ENCODE data around the gene UCN2. TPM values are rescaled to one million over a fixed set of nuclear protein-coding genes. Genes with fewer than 3 reads are reported as not detected.
A peak's percentile ranks its signal among the peaks of the same experiment; 100 is the strongest.
"Not testable (repeated sequence)": the region's sequence is repeated elsewhere in the genome, so short reads cannot be mapped to it uniquely, and the experiment has no call there.

Gene UCN2
- total RNA-seq, 2 donors from 2014 or later, result not detected

GRCh38 chr3:48548729-48549705, 14.6 kb downstream of the UCN2 start:
- intact Hi-C loops (cut with DNase I), result loop anchor here (2.0 to 10.0 kb wide), 3 partner anchors 84 to 274 kb away; no protein-coding TSS in a partner anchor
- DNase-seq (ENCODE audit: low spot score), result peak; percentile 96

- intact Hi-C loops (cut with DNase I), result loop anchor here (2.0 to 10.0 kb wide), 3 partner anchors 83 to 273 kb away; no protein-coding TSS in a partner anchor
- no peak for DNase-seq (ENCODE audit: low spot score)
Measured at GRCh38 chr3:48548126-48548525, 15.5 kb downstream of the UCN2 start.

- no peak for DNase-seq (ENCODE audit: low spot score)
- intact Hi-C loops (cut with DNase I), result loop anchor here (2.0 to 10.0 kb wide), 3 partner anchors 80 to 272 kb away; a partner anchor contains a TSS
Measured at GRCh38 chr3:48546203-48546829, 17.3 kb downstream of the UCN2 start.

GRCh38 chr3:48544141-48544540, 19.4 kb downstream of the UCN2 start:
- intact Hi-C loops (cut with DNase I), result loop anchor here (10.0 kb wide), 2 partner anchors 149 to 269 kb away; no protein-coding TSS in a partner anchor

GRCh38 chr3:48543271-48543866, 20.2 kb downstream of the UCN2 start:
- DNase-seq (ENCODE audit: low spot score), result no peak

More at GRCh38 chr3:48544141-48544540, 19.4 kb downstream of the UCN2 start:
- no peak for DNase-seq (ENCODE audit: low spot score)

GRCh38 chr3:48538451-48538850, 25.1 kb downstream of the UCN2 start:
- DNase-seq (ENCODE audit: low spot score), result no peak
- intact Hi-C loops (cut with DNase I), result no loop called here

More at GRCh38 chr3:48543271-48543866, 20.2 kb downstream of the UCN2 start:
- intact Hi-C loops (cut with DNase I), result loop anchor here (10.0 kb wide), 2 partner anchors 149 to 269 kb away; no protein-coding TSS in a partner anchor

GRCh38 chr3:48536785-48537184, 26.8 kb downstream of the UCN2 start:
- DNase-seq (ENCODE audit: low spot score), result no peak
- intact Hi-C loops (cut with DNase I), result no loop called here

GRCh38 chr3:48536116-48536515, 27.5 kb downstream of the UCN2 start:
- no peak for DNase-seq (ENCODE audit: low spot score)
- intact Hi-C loops (cut with DNase I), result no loop called here

GRCh38 chr3:48535578-48535977, 28.0 kb downstream of the UCN2 start:
- no peak for DNase-seq (ENCODE audit: low spot score)
- intact Hi-C loops (cut with DNase I), result no loop called here

- DNase-seq (ENCODE audit: low spot score), result no peak
- intact Hi-C loops (cut with DNase I), result no loop called here
Measured at GRCh38 chr3:48532977-48533337, 30.6 kb downstream of the UCN2 start.

GRCh38 chr3:48532271-48532976, 31.2 kb downstream of the UCN2 start:
- no peak for DNase-seq (ENCODE audit: low spot score)
- intact Hi-C loops (cut with DNase I), result no loop called here

- DNase-seq (ENCODE audit: low spot score); intact Hi-C loops (cut with DNase I): not testable (repeated sequence)
Measured at GRCh38 chr3:48530701-48531100, 32.9 kb downstream of the UCN2 start.

GRCh38 chr3:48528754-48529153, 34.8 kb downstream of the UCN2 start:
- intact Hi-C loops (cut with DNase I), result no loop called here
- no peak for DNase-seq (ENCODE audit: low spot score)

GRCh38 chr3:48528048-48528447, 35.5 kb downstream of the UCN2 start:
- no peak for DNase-seq (ENCODE audit: low spot score)
- intact Hi-C loops (cut with DNase I), result no loop called here

GRCh38 chr3:48524970-48525369, 38.6 kb downstream of the UCN2 start:
- DNase-seq (ENCODE audit: low spot score), result no peak
- intact Hi-C loops (cut with DNase I), result no loop called here

GRCh38 chr3:48521635-48522034, 41.9 kb downstream of the UCN2 start:
- DNase-seq (ENCODE audit: low spot score), result no peak
- intact Hi-C loops (cut with DNase I), result no loop called here

- no peak for DNase-seq (ENCODE audit: low spot score)
- intact Hi-C loops (cut with DNase I), result no loop called here
Measured at GRCh38 chr3:48519277-48519643, 44.3 kb downstream of the UCN2 start.

- DNase-seq (ENCODE audit: low spot score), result no peak
- intact Hi-C loops (cut with DNase I), result no loop called here
Measured at GRCh38 chr3:48518638-48519276, 44.8 kb downstream of the UCN2 start.

GRCh38 chr3:48518069-48518468, 45.5 kb downstream of the UCN2 start:
- intact Hi-C loops (cut with DNase I), result no loop called here
- DNase-seq (ENCODE audit: low spot score), result no peak

Measured in posterior vena cava (tissue), 2 donors.